WI38 (cell line): Measurements from ENCODE around the gene PEX3.

Source experiments
- H3K4me3 ChIP-seq: 2 replicates; pipeline ENCODE4 v1.5.1; 2011; ENCODE audit warnings: low read depth, mild to moderate bottlenecking, control low read depth, low read length
- TF ChIP-seq, protein P1 (sequence below): IDR thresholded peaks from 2 replicates; pipeline ENCODE4 v1.5.1; 2012; ENCODE audit warnings: low read depth, mild to moderate bottlenecking, control low read depth, low read length

Gene PEX3

GRCh38 chr6:143490775-143491174 is 40.2 kb downstream of the PEX3 start:
- TF ChIP-seq, protein P1, sequence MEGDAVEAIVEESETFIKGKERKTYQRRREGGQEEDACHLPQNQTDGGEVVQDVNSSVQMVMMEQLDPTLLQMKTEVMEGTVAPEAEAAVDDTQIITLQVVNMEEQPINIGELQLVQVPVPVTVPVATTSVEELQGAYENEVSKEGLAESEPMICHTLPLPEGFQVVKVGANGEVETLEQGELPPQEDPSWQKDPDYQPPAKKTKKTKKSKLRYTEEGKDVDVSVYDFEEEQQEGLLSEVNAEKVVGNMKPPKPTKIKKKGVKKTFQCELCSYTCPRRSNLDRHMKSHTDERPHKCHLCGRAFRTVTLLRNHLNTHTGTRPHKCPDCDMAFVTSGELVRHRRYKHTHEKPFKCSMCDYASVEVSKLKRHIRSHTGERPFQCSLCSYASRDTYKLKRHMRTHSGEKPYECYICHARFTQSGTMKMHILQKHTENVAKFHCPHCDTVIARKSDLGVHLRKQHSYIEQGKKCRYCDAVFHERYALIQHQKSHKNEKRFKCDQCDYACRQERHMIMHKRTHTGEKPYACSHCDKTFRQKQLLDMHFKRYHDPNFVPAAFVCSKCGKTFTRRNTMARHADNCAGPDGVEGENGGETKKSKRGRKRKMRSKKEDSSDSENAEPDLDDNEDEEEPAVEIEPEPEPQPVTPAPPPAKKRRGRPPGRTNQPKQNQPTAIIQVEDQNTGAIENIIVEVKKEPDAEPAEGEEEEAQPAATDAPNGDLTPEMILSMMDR, result no peak

DNA sequence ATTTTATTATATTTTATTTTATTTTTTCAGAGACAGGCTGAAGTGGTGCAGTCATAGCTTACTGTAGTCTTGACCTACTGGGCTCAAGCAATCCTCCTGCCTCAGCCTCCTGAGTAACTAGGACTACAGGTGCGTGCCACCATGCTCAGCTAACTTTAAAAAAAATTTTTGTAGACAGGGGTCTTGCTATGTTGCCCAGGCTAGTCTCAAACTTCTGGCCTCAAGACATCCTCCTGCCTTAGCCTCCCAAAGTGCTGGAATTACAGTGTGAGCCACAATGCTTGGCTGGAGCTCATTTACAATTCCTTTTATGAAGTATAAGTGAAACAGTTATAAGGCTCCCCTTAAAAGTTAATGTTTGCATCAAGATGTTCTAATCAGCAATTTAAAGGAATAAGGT is 46.4 kb downstream of the PEX3 start:
- TF ChIP-seq, protein P1, result no peak
- H3K4me3 ChIP-seq, result no peak overlapping the region

More at GRCh38 chr6:143490775-143491174, 40.2 kb downstream of the PEX3 start:
- H3K4me3 ChIP-seq, result no peak overlapping the region

DNA sequence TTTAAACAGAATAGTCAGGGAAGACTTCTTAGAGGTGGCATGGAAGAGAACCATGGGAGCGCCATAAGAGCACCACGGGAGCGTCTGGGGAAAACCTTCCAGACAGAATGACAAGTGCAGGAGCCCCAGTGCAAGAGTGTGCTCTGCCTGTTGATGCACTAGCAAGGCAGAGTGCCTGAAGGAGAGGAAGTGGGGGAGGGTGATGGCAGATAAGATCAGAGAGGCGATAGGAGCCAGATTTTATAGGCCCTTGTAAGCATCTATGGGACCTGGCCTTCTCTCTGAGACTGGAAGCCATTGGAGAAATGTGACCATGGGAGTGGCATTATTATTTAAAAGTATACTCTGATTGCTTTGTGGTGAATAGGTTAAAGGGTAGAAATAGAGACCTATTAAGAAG is 47.8 kb downstream of the PEX3 start:
- H3K4me3 ChIP-seq, result no peak overlapping the region
- TF ChIP-seq, protein P1, result no peak

DNA sequence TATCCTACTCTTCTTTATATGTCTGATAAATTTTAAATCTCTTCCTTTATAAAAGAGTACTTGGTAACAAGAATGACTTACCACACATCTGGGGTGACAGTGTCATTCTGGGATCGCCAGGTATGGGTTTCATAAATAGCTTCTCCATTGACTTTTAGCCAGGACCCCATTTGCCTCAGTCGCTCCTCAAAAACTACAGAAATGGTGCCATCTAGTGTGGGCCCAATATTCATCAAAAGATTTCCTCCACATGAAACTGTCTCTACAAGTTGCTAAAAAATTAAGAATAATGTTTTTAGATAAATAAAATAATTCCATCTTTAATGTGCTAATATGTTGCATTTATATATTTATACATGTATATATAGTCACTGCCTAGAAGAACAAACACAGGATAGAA is 51.2 kb downstream of the PEX3 start:
- TF ChIP-seq, protein P1, result no peak
- no peak overlapping the region for H3K4me3 ChIP-seq

DNA sequence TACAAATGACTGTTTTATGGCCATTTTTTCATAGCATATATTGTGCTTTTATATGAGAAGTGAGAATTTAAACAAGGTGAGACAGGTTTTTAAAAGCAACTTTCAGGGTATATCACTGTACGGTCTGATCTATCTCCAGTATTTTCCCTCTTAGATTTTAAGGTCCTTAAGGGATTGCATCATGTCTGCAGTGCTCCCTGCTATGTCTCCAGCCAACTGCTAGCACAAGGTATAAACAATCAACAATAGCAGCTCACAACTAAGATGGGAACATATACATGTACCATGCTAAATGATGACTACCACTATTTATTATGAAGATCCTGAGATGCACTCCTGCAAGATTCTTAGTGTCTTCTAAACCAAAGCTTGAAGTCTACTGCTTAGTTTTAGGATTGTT is 53.8 kb downstream of the PEX3 start:
- TF ChIP-seq, protein P1, result no peak
- no peak overlapping the region for H3K4me3 ChIP-seq

DNA sequence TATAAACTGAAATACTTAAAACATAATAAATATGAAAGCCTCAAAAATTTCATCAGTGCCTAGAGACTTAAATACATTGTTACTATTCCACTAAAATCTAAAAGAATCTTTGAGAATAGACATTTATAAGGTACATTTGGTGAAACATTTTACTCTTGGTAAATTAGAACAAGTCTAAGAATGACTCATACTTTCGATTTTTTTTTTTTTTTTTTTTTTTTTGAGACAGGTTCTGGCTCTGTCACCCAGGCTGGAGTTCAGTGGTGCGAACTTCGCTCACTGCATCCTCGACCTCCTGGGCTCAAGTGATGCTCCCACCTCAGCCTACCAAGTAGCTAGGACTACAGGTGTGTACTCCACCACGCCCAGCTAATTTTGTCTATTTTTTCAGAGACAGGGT is 54.5 kb downstream of the PEX3 start:
- no peak overlapping the region for H3K4me3 ChIP-seq
- TF ChIP-seq, protein P1, result no peak

DNA sequence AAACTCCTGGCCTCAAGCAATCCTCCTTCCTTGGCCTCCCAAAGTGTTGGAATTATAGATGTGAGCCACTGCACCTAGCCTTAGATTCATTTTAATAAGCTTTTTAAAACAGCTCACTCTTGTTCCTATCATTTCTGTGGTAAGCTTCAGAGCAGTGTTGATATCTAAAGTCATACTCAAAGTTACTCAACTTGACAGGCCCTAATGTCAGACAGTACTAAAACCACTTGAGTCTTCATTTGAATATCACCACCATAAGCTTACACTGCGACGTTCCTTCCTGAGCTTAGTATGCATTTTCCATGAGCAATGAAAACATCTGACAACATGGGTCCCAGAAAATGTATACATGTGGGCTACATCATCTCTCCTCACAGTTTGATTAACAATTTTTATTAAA is 54.9 kb downstream of the PEX3 start:
- TF ChIP-seq, protein P1, result no peak
- no peak overlapping the region for H3K4me3 ChIP-seq
